ENCODE data around the gene CYP2A13.
"Not testable (repeated sequence)": the region's sequence is repeated elsewhere in the genome, so short reads cannot be mapped to it uniquely, and the experiment has no call there.

Gene CYP2A13

DNA sequence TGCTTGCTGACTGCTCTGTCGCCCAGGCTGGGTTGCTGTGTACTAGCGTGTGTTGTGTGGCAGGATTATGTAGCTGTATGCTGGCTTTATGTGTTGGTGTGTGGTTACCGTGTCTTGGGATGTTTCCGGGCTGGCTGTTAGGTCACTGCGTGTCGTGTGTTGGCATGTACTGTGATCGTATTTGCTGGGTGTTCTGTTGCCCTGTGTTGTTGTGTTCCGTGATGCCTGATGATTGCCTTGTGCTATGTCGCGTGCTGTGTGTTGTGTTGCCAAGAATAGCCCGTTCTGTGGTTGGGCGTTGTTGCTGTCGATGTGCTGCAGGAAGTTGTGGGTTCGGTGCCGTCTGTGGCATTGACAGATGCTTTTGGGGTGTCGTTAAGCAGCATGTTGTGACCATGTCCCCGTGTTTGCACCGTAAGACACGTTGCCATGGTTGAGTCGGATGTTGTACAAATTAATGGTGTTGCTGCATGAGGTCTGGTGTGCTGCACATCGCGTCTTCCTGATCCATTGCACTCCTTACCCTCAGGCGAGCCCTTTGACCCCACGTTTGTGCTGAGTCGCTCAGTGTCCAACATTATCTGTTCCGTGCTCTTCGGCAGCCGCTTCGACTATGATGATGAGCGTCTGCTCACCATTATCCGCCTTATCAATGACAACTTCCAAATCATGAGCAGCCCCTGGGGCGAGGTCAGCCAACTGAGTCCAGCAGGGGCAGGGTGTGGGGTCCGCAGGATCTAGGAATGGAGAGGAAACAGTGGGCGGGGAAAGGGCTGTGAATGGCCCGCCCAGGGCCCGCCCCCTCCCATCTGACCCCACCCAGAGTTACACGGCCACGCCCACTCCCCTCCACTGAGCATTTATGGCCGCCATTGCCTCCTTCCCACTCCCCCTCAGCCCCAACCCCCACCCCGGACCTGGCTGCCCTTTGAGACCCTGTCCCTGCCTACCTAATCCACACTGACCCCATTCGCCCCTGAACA, 33.0 kb downstream of the CYP2A13 start:
- DNase-seq, result peak; percentile 89 to 91

DNA sequence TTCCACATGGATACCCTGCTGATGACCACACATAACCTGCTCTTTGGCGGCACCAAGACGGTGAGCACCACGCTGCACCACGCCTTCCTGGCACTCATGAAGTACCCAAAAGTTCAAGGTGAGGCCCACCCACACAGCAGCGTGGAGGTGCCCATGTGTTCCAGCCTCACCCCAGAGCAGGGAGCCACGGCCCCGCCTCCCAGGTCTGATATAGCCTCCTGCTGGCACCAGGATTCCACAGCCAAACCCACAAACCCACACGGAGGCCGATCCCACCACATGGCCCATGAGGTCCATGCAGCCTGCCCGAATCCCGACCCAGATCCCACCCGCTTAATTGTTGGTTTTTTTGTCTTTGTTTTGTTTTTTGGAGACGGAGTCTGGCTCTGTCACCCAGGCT, 34.6 kb downstream of the CYP2A13 start:
- not testable (repeated sequence) for DNase-seq

DNA sequence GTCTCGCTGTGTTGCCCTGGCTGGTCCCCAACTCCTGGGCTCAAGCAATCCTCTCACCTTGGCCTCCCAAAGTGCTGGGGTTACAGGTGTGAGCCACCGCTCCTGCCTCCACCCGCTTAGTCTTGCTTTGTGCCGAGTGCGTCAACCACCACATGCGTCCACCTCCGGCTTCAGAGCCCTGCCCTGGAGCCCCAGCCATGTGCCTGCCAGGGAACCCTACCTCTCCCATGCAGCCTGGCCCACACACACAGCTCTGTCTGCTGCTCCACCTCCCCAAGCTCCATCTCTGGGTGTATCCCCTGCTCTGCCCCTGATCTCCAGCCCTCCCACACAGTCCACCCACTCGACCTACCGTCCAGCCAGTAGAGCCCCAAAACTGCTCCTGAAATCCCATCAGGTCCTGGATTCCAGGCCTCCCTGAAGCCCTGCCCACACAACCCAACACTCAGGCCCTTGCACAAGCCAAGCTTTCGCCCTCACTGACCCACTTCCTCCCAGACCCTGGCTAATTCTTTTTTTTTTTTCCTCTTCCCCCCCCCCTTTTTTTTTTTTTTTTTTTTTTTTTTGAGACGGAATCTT, 35.6 kb downstream of the CYP2A13 start:
- DNase-seq, result no peak

DNA sequence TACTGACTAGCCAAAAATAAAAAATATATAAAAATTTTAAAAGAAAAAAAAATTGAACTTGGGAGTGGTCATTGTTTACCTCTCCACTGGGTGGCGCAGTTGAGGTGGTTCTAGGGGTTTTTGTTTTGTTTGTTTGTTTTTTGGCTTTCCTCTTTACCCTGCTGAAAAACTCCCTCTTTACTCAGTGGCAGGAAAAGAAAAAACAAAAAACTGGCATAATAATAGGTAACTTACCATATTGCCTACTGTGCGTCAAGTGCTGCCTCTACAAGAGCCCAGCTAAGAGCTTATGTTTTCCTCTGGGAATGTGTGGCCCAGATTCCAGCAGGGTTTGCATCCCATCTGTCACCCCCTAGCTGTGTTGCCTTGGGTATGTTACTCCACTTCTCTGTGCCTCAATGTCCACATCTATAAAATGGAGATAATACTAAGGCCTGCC, 38.5 kb downstream of the CYP2A13 start:
- peak; percentile 40 to 65 for DNase-seq

DNA sequence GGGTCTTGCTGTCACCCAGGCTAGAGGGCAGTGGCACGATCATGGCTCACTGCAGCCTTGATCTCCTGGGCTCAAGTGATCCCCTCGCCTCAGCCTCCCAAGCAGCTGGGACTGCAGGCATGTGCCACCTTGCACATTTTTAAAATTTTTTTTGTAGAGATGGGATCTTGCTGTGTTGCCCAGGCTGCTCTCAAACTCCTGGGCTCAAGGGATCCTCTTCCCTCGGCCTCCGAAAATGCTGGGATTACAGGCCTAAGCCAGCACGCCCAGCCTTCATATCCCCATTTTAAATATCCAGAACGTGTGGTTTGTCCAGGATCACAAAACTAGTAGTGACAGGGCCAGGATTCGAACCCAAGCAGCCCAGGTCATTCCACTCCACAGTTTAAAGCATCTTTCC, 39.1 kb downstream of the CYP2A13 start:
- not testable (repeated sequence) for DNase-seq

DNA sequence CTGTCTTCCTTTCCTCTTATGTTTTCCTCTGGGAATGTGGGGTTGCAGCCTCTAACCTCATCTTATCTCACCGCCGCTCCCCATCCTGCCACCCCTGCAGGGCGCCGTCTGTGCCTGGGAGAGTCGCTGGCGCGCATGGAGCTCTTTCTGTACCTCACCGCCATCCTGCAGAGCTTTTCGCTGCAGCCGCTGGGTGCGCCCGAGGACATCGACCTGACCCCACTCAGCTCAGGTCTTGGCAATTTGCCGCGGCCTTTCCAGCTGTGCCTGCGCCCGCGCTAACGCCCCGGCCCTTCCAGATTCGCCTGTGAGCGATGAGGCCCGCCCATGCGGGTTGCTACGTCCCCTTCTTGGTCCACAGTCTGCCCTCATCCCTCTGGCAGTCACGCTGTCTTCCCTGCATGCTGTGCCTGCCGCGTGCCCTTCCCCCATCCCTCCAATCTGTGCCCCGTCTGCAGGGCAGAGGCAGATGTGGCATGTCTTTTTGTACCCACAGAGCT, 39.6 kb downstream of the CYP2A13 start:
- peak; percentile 82 to 85 for DNase-seq

DNA sequence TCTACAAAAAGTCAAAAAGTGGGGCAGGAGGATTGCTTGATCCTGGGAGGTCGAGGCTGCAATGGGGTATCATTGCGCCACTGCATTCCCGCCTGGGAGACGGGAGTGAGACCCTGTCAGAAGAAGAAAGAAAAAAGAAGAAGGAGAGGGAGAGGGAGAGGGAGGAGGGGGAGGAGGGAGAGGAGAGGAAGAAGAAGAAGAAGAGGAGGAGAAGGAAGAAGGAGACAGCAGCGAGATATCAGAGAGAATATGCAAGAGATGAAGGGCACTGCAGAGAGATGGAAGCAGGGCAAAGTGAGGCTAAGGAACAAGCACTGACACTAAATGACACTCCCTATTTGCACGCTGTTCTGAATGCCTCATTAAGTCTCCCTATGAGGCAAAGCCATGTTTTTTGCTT, 40.4 kb downstream of the CYP2A13 start:
- DNase-seq, result no peak

DNA sequence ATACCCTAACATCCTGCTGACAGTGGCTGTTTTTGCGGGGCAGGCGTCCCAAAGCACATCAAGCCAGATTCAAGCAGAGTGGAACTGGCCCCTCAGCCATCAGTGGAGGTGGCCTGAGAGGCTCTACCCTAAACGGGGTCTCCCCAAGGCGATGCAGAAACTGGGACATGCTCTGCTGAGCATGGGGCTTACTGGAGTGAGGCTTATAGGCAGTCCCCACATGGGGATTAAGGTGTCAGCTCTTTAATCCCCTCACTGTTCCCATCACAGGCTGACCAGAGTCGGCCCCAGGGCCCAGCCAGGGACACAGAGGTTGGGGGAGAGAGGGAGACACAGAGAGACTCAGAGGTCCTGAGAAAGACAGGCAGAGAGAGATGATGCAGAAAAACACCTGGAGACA, 42.9 kb downstream of the CYP2A13 start:
- no peak for DNase-seq

DNA sequence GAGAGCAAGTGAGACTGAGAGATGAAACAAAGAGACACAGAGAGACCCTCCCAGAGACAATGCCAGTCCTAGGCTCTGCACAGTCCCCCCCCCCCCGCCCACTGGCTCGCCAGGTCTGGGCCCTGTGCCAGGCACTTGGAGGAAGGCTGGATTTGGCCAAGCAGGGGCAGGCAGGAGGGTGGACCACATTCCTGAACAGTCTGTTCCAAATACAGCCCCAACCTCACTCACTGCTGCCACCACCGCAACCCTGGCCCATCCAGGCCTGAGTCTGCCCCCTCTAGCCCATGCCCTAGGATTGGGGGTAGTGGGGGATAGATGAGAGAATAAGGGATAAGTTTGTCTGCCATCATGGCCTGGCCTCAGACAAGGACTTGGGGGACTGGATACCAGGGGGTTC, 45.0 kb downstream of the CYP2A13 start:
- DNase-seq, result no peak

DNA sequence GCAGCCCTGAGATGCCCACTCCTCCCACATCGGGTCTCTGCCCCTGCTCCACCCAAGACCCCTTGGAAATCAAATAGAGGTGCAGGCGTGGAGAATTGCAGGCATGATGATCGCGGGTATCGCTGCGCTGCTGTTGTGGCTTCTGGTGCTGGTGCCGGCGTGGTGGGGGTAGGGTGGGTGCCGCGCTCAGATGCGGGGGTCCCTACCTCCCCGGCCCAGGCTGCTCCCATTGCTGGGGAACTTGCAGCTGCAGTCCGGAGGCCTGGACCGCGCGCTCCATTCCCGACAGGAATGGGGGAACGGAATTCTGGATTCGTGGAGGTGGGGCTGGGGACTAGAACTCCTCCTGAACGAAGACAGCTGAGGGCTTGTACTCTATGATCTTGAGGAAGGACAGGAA, 46.4 kb downstream of the CYP2A13 start:
- no peak for DNase-seq

DNA sequence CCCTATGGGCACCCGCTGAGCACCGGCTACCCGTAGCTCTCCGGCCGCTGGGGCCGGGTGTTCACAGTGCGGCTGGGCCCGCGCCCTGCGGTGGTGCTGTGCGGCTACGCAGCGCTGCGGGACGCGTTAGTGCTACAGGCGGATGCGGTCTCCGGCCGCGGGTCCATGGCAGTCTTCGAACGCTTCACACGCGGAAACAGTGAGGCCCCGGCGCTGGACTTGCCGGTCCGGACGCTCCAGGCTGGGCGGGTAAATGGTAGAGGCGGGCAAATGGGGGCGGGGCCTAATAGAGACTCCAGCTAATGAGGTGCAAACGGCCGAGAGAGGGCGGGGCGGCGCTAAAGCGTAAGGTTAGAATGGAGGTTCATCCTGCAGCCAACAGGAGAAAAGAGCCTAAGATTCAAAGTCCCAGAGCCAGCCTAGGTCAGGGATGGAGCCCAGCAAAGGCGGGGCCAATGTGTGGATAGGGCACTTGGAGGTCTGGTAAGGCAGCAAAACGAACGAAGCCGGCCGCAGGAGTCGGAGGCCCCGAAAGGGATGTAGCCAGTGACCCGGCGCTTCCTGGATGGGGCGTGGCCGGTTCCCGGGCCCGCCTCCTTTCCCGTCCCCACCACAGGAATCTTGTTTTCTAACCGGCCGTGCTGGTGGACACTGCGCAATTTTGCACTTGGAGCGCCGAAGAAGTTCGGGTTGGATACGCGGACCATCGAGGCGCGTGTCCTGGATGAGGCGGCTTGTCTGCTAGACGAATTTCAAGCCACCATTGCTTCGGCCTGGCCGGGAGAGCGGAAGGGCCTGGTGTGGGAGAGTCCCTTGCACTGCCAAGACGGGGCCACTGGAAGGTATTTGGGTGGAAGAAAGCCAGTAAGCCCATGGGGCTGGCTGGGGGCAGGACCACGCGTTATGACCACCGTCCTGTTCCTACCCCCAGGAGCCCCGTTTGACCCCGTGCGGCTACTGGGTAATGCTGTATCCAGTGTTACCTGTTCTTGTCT, 47.4 kb downstream of the CYP2A13 start:
- DNase-seq, result peak; percentile 66

DNA sequence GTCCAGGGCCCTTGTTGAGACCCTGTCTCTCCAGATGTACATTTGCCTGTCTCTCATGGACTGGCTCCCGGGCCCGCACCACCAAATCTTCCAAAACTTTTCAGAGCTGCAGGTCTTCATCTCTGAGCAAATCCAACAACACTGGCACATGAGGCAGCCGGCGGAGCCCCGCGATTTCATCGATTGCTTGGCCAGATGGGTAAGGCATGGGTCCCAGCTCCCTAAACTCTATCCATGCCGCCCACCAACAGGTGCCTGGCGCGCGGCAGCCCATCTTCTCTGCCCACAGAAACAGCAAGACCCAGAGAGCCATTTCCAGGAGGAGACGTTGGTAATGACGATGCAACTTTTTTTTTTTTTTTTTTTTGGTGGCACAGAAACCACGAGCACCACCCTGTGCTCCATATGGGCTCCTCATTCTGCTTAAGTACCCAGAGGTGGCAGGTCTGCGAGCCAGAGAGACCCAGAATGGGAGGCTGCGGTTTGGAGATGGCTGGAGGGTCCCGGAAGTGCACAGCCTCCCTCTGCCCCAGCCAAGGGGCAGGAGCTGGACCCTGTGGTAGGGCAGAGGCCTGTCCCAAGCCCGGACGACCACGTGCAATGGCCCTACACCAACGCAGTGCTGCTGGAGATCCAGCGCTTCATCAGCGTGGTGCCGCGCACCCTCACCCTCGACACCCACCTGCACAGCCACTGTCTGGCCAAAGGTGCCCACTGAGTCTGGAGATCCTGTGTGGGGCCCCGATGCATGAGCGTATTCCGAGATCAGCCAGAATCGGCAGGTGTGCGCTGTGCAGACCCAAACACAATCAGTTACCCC, 48.6 kb downstream of the CYP2A13 start:
- no peak for DNase-seq

DNA sequence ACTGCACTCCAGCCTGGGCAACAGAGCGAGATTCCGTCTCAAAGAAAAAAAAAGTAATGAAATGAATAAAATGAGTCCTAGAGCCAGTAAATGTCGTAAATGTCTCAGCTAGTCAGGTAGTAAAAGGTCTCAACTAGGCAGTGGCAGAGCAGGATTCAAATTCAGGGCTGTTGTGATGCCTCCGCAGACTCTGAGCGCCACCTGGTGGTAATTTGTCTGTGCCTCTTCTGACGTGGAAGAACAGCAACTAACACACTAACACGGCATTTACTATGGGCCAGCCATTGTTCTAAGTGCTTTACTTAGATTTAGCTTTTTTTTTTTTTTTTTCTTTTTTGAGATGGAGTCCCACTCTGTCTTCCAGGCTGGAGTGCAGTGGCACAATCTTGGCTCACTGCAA, 56.2 kb downstream of the CYP2A13 start:
- peak; percentile 89 to 90 for DNase-seq

Data from CD4-positive, alpha-beta T cell treated with Interleukin-4 for 1 hour (primary cell).